HG02610 (cell line): ENCODE data around the gene SCAMP5.

ENCODE experiments used
- ATAC-seq: cut with Tn5 transposase; IDR thresholded peaks from one replicate; pipeline ENCODE4 v1.9.1; 2021; ENCODE audit warnings: mild to moderate bottlenecking, moderate library complexity; ENCODE audit not compliant: unreplicated experiment

The SCAMP5 gene

GRCh38 chr15:74976159-74976558 lies 19.2 kb upstream of the SCAMP5 start:
- no peak for ATAC-seq

- no peak for ATAC-seq
Measured at GRCh38 chr15:74977599-74977998, 17.8 kb upstream of the SCAMP5 start.

- no peak for ATAC-seq
Measured at GRCh38 chr15:74978077-74978476, 17.3 kb upstream of the SCAMP5 start.

GRCh38 chr15:74978503-74978902 lies 16.9 kb upstream of the SCAMP5 start:
- ATAC-seq, result no peak

GRCh38 chr15:74982183-74982582 lies 13.2 kb upstream of the SCAMP5 start:
- no peak for ATAC-seq

GRCh38 chr15:74983725-74984231 lies 11.6 kb upstream of the SCAMP5 start:
- ATAC-seq, result no peak

- no peak for ATAC-seq
Measured at GRCh38 chr15:74988007-74988800, 7.2 kb upstream of the SCAMP5 start.

GRCh38 chr15:74989527-74989926 lies 5.8 kb upstream of the SCAMP5 start:
- no peak for ATAC-seq

- no peak for ATAC-seq
Measured at GRCh38 chr15:74992619-74993018, 2.7 kb upstream of the SCAMP5 start.

- ATAC-seq, result no peak
Measured at GRCh38 chr15:74994236-74994635, 1.1 kb upstream of the SCAMP5 start.

GRCh38 chr15:74994685-74995084 lies 678 bp upstream of the SCAMP5 start:
- no peak for ATAC-seq

- ATAC-seq, result no peak
Measured at GRCh38 chr15:74995779-74996765, 709 bp downstream of the SCAMP5 start.

- ATAC-seq, result no peak
Measured at GRCh38 chr15:74997141-74997540, 1.8 kb downstream of the SCAMP5 start.

GRCh38 chr15:74997543-74997942 lies 2.2 kb downstream of the SCAMP5 start:
- no peak for ATAC-seq

GRCh38 chr15:75001310-75001709 lies 5.9 kb downstream of the SCAMP5 start:
- ATAC-seq, result no peak

- ATAC-seq, result no peak
Measured at GRCh38 chr15:75002398-75002797, 7.0 kb downstream of the SCAMP5 start.

GRCh38 chr15:75007216-75007615 lies 11.9 kb downstream of the SCAMP5 start:
- ATAC-seq, result no peak

GRCh38 chr15:75008221-75008625 lies 12.9 kb downstream of the SCAMP5 start:
- no peak for ATAC-seq

- ATAC-seq, result peak; percentile 73
Measured at GRCh38 chr15:75008629-75009326, 13.4 kb downstream of the SCAMP5 start.

GRCh38 chr15:75016431-75016830 lies 21.1 kb downstream of the SCAMP5 start:
- no peak for ATAC-seq

GRCh38 chr15:75019916-75020315 lies 24.6 kb downstream of the SCAMP5 start:
- no peak for ATAC-seq
